Activated CD4-positive, alpha-beta memory T cell treated with anti-CD3 and anti-CD28 coated beads for 36 hours (primary cell): Measurements from ENCODE around the gene LIN28B. TPM values are rescaled to one million over a fixed set of nuclear protein-coding genes. Genes with fewer than 3 reads are reported as not detected.

Experiments
- CTCF ChIA-PET: fragments of 350-600 bp; sonication (Branson Sonifier 250); formaldehyde crosslinking; loops from one replicate; lab custom pipeline; 2021; ENCODE audit warnings: antibody characterized with exemption, inconsistent platforms; lab: Charles Lee
- POLR2A ChIA-PET: fragments of 350-600 bp; sonication (Branson Sonifier 250); formaldehyde crosslinking; loops from one replicate; lab custom pipeline; 2021; ENCODE audit warnings: antibody characterized with exemption; lab: Charles Lee
- DNase-seq: peaks from one replicate; pipeline ENCODE4 v3.0.0-alpha.2; 2020
- H3K27ac Mint-ChIP-seq: one replicate; pipeline ENCODE4 v1.8.0; 2021; ENCODE audit warnings: mixed read lengths
- H3K27me3 Mint-ChIP-seq: one replicate; pipeline ENCODE4 v1.8.0; 2021; ENCODE audit warnings: mixed read lengths
- H3K36me3 Mint-ChIP-seq: one replicate; pipeline ENCODE4 v1.8.0; 2021; ENCODE audit warnings: mixed read lengths
- H3K4me1 Mint-ChIP-seq: one replicate; pipeline ENCODE4 v1.8.0; 2021; ENCODE audit warnings: low read depth, mixed read lengths
- H3K4me3 Mint-ChIP-seq: one replicate; pipeline ENCODE4 v1.8.0; 2021; ENCODE audit warnings: mild to moderate bottlenecking, mixed read lengths
- H3K9me3 Mint-ChIP-seq: one replicate; pipeline ENCODE4 v1.8.0; 2021; ENCODE audit warnings: mixed read lengths
- intact Hi-C: fragments of 100-400 bp; cut with micrococcal nuclease; formaldehyde crosslinking; loops from one replicate; pipeline ENCODE4 v1.15.1; 2023
- total RNA-seq, 2 experiments: library from RNA; stranded (reverse); gene quantifications; one replicate each; pipeline ENCODE4 v1.2.3, GENCODE V29; 2021

Gene LIN28B
- total RNA-seq, 2 experiments from 2014 or later: not detected

DNA sequence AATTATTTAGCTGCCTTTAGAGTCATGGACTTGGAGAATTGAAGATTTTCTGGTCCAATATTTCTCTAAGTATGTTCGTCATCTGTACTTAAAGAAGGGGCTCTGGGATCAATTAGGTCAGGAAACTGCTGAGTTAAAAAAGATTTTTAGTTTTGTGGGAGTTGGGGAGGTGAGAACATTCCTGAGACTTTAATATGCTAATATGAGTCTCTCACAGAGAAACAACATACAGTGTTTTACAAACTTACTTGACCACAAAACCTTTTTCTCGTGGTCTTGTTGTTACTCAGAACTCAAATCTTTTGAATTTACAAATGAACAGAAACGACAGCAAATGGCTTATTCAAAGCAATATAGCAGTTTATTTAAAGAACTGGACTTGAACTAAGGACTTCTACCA lies 67.9 kb downstream of the LIN28B start:
- no peak for DNase-seq
- H3K9me3 Mint-ChIP-seq: no peaks in the 10 kb centered on the region
- peaks cover 14% of the 10 kb centered on the region for H3K27me3 Mint-ChIP-seq
- H3K4me1 Mint-ChIP-seq: no peaks in the 10 kb centered on the region
- H3K36me3 Mint-ChIP-seq: no peaks in the 10 kb centered on the region
- intact Hi-C loops: no loop called here
- H3K4me3 Mint-ChIP-seq: no peak overlapping the region
- CTCF ChIA-PET: no interaction called here
- no peak overlapping the region for H3K27ac Mint-ChIP-seq
- POLR2A ChIA-PET: no interaction called here

DNA sequence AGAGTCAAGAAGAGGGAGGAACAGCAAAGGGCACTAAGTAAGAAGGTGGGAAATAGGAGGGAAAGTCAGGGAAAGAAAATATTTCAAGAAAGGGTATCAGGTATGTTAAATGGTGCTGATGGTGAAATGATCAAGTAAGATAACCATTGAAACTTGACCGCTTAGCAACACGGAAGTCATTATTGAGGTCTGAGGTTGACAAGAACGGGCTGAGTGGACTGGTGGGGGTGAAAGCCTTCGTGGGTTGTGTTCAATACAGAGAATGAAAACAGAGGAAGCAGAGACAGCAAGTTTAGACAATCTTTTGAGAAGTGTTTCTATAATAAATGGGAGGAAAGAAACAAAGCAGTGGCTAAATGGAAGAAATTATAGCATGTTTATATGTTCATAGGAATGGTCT lies 72.0 kb downstream of the LIN28B start:
- H3K4me1 Mint-ChIP-seq: no peaks in the 10 kb centered on the region
- no peaks in the 10 kb centered on the region for H3K9me3 Mint-ChIP-seq
- POLR2A ChIA-PET: no interaction called here
- H3K27me3 Mint-ChIP-seq: peaks cover 2% of the 10 kb centered on the region
- intact Hi-C loops: no loop called here
- H3K4me3 Mint-ChIP-seq: no peak overlapping the region
- H3K36me3 Mint-ChIP-seq: no peaks in the 10 kb centered on the region
- CTCF ChIA-PET: no interaction called here
- no peak for DNase-seq
- no peak overlapping the region for H3K27ac Mint-ChIP-seq

DNA sequence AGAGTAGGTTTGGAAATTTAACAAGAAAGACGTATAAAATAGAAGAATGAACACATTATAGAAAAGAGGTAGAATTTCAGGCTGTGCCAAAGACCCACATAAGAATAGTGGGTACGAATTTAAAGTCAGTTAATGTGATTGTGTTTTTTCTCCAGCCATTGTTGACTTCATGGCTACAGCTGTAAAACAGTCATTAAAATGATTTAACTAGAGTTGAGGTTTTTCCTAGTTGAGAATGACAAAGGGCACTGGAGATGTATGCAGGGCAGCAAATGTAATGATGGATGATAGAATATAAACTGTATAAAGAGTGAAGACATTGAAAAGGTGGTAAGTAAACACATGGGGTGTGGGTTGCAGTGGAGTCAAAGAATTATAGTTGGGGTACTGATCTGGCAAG lies 72.7 kb downstream of the LIN28B start:
- no peak overlapping the region for H3K27ac Mint-ChIP-seq
- H3K4me1 Mint-ChIP-seq: no peaks in the 10 kb centered on the region
- ChIA-PET POLR2A (no interaction called here), CTCF (no interaction called here)
- H3K27me3 Mint-ChIP-seq: peaks cover 2% of the 10 kb centered on the region
- H3K4me3 Mint-ChIP-seq: no peak overlapping the region
- no peaks in the 10 kb centered on the region for H3K9me3 Mint-ChIP-seq
- DNase-seq: no peak
- intact Hi-C loops: no loop called here
- H3K36me3 Mint-ChIP-seq: no peaks in the 10 kb centered on the region

DNA sequence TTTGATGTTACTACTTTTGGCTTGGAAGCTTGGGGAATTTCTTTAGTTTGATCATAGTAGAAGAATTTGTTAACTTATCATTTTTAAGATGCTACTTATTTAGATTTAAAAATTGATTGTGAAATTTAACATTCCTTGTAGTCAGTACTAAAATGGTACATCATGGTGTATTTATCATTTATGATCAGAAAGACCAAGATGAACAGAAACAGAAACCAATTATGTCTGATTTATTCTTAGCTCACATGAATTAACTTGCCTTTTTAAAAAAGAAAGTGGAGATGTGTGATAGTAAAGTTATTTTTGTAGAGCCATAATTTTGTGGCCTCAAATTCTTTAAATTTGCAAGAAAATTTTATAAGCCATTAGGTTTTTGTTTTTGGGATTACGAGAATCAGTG lies 77.6 kb downstream of the LIN28B start:
- Mint-ChIP-seq H3K36me3 (no peaks in the 10 kb centered on the region), H3K9me3 (no peaks in the 10 kb centered on the region), H3K4me3 (no peak overlapping the region), H3K27ac (no peak overlapping the region), H3K4me1 (no peaks in the 10 kb centered on the region), H3K27me3 (peaks cover 2% of the 10 kb centered on the region)
- POLR2A ChIA-PET: no interaction called here
- no peak for DNase-seq
- CTCF ChIA-PET: no interaction called here
- intact Hi-C loops: no loop called here

DNA sequence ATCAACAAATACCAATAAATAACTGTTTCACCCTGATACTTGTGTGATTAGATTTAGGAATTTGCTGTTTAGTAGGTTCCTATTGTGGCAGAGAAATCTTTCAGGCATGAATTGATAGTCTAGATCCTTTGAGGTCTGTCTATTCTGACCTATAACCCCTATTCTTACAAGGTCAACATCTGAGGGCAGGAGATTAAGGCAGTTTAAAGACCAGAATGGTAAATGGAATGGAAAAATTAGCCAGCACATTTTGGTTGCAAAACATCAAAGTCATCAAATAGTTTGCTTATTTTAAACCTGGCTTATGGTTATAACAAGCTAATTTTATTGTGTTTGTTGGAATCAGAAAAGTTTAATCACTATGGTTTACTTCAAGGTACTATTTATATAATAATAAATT lies 78.4 kb downstream of the LIN28B start:
- Mint-ChIP-seq H3K9me3 (no peaks in the 10 kb centered on the region), H3K36me3 (no peaks in the 10 kb centered on the region), H3K27me3 (peaks cover 2% of the 10 kb centered on the region), H3K27ac (no peak overlapping the region), H3K4me3 (no peak overlapping the region), H3K4me1 (no peaks in the 10 kb centered on the region)
- intact Hi-C loops: no loop called here
- ChIA-PET CTCF (no interaction called here), POLR2A (no interaction called here)
- DNase-seq: no peak

DNA sequence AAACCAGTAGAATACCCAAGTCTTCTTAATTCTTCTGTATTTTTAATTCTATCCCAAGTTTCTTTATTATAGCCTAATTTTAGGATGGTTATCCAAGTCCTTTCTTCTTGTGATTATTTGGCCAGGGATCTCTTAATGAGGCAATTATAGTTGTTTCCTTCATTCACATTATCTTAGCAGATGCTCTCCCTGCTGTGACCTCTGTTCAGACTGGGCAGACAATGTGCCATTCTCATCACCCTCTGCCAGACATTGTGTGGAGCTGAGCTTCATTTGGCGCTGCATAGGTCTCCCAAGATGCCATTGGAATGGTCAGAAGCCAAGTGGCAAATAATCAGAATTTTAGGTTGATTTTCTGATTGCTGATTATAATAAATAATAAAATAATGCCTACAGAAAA lies 79.4 kb downstream of the LIN28B start:
- POLR2A ChIA-PET: no interaction called here
- H3K4me1 Mint-ChIP-seq: no peaks in the 10 kb centered on the region
- no peak for DNase-seq
- H3K9me3 Mint-ChIP-seq: no peaks in the 10 kb centered on the region
- no peak overlapping the region for H3K4me3 Mint-ChIP-seq
- CTCF ChIA-PET: no interaction called here
- no peaks in the 10 kb centered on the region for H3K36me3 Mint-ChIP-seq
- H3K27ac Mint-ChIP-seq: no peak overlapping the region
- intact Hi-C loops: no loop called here
- H3K27me3 Mint-ChIP-seq: peaks cover 2% of the 10 kb centered on the region

DNA sequence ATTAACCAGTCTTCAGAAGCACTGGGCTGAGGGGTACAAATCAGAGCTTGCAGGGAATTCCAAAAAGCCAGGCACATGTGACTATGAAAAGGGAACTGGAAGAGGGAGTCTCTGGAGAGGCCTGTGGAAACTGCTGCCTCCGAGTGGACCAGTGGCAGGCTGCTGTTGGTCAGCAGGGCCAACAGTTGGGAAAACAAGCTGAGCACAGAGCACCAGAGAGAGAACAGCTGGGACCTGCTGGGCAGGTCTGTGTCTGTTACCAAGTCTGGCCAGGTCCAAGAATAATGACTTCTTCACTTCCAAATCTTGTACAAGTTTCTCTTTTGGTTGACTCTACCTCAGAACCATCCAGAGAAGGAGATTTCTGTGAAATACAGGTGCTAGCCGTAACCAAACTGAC lies 81.4 kb downstream of the LIN28B start:
- no peak overlapping the region for H3K4me3 Mint-ChIP-seq
- ChIA-PET CTCF (interaction anchor here (1.0 kb wide), 1 partner anchor 78 kb away, joined by 3 read pairs; no protein-coding TSS in a partner anchor), POLR2A (no interaction called here)
- H3K9me3 Mint-ChIP-seq: no peaks in the 10 kb centered on the region
- no peaks in the 10 kb centered on the region for H3K36me3 Mint-ChIP-seq
- peaks cover 6% of the 10 kb centered on the region for H3K27me3 Mint-ChIP-seq
- DNase-seq: no peak
- intact Hi-C loops: no loop called here
- no peaks in the 10 kb centered on the region for H3K4me1 Mint-ChIP-seq
- H3K27ac Mint-ChIP-seq: no peak overlapping the region

DNA sequence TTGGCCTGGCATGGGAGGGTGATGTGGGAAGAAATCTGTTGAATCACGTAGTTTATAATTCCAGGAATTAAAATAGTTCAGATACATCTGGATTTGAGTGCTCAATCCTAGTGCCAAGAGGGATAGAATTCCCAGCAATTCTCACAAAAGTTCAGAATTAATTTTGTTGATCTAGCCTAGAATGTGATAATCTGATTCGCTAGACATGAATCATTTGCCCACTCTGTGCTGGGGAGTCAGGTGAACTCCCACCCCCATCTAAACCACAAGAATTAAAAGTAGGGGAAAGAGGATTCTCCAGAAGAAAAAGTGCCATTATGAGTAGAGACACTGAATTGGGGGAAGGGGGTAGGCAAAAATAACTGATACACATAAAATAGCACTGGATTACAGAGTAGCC lies 85.0 kb downstream of the LIN28B start:
- CTCF ChIA-PET: no interaction called here
- intact Hi-C loops: no loop called here
- no peak for DNase-seq
- Mint-ChIP-seq H3K4me1 (no peaks in the 10 kb centered on the region), H3K9me3 (no peaks in the 10 kb centered on the region), H3K27ac (no peak overlapping the region), H3K27me3 (peaks cover 8% of the 10 kb centered on the region), H3K36me3 (no peaks in the 10 kb centered on the region), H3K4me3 (no peak overlapping the region)
- POLR2A ChIA-PET: no interaction called here

DNA sequence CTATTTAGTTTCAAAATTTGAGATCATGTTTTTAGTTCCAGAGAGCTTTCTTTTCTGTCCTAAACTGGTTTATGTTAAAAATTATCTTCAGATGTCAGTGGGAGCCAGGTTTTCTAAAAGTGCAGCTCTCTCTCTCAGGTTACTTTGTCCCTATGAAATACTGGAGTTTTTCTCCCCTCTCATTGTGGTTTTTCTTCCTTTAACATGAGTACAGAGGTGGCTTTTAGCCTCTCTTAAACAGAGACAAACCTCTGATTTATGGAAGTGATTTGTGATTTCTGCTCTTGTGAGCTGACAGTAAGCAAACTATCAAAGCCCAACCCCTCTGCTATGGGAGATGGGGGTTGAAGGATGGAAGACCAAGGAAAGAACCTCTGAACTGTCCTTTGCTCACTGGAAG lies 85.7 kb downstream of the LIN28B start:
- Mint-ChIP-seq H3K4me1 (no peaks in the 10 kb centered on the region), H3K27me3 (peaks cover 8% of the 10 kb centered on the region), H3K36me3 (no peaks in the 10 kb centered on the region), H3K4me3 (no peak overlapping the region), H3K9me3 (no peaks in the 10 kb centered on the region), H3K27ac (no peak overlapping the region)
- ChIA-PET CTCF (no interaction called here), POLR2A (interaction anchor here (0.7 kb wide), 1 partner anchor 28 kb away, joined by 4 read pairs; no protein-coding TSS in a partner anchor)
- intact Hi-C loops: no loop called here
- no peak for DNase-seq

DNA sequence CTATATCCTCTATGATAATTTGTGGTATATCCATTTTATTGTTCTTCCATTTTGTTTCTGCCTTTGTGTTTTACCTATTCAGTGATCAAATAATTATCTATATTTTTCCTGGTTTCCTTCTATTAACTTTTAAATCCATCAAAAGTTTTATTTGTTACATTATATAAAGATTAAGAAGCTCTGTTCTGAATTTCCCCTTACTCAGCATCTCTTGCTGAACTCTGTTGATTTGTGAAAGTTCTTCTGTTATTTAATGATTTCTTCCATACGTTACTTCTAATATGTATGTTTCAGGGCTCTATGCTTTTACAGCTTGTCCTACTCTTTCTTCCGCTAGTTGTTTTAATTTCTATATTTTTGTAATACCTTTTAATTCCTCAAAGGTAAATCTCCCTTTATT lies 87.1 kb downstream of the LIN28B start:
- no peaks in the 10 kb centered on the region for H3K9me3 Mint-ChIP-seq
- H3K4me3 Mint-ChIP-seq: no peak overlapping the region
- H3K27me3 Mint-ChIP-seq: peaks cover 8% of the 10 kb centered on the region
- ChIA-PET CTCF (interaction anchor here (0.6 kb wide), 1 partner anchor 30 kb away, joined by 3 read pairs; no protein-coding TSS in a partner anchor), POLR2A (no interaction called here)
- no peaks in the 10 kb centered on the region for H3K36me3 Mint-ChIP-seq
- intact Hi-C loops: no loop called here
- no peaks in the 10 kb centered on the region for H3K4me1 Mint-ChIP-seq
- DNase-seq: no peak
- no peak overlapping the region for H3K27ac Mint-ChIP-seq

DNA sequence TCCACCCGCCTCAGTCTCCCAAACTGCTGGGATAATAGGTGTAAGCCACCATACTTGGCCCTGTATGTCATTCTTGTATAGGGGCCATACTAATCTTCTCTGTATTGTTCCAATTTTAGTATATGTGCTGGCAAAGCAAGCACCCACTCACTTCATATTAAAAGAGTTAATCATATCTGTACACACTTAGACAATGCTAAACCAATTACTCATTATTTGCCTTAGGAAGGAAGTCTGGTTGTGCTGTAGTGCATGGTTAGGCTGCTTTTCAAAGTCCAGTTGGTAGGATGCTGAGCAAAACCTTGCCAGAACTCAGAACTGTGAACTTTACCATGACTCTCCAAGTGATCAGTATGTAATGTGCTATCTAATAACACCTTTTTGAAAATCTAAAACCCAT lies 88.6 kb downstream of the LIN28B start:
- CTCF ChIA-PET: interaction anchor here (0.6 kb wide), 1 partner anchor 562 kb away, joined by 3 read pairs; no protein-coding TSS in a partner anchor
- DNase-seq: no peak
- Mint-ChIP-seq H3K27me3 (peaks cover 8% of the 10 kb centered on the region), H3K27ac (no peak overlapping the region), H3K4me1 (no peaks in the 10 kb centered on the region), H3K4me3 (no peak overlapping the region), H3K36me3 (no peaks in the 10 kb centered on the region), H3K9me3 (no peaks in the 10 kb centered on the region)
- POLR2A ChIA-PET: no interaction called here
- intact Hi-C loops: no loop called here

DNA sequence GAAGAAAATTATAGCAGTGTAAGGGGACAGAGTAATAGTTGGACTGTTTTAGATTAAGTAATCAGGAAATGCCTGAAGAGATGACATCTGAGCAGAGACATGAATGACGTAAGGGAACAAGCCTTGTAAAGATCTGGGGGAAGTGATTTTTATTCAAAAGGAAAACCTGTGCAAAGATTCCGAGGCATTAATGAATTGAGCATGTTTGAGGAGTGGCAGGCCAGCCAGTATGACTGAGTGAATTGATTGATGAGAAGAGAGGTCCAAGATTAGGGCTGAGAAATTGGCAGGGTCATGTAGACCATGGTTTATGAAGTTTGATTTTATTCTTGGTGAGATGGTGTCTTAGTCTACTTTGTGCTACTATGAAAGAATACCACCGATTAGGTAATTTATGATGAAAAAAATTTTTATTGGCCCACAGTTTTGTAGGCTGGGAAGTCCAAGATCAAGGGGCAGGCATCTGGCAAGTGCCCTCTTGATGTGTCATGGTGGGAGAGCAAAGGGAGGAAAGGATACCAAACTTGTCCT lies 95.1 kb downstream of the LIN28B start:
- intact Hi-C loops: loop anchor here (2.0 kb wide), 1 partner anchor 75 kb away; no protein-coding TSS in a partner anchor
- Mint-ChIP-seq H3K27me3 (peaks cover 6% of the 10 kb centered on the region), H3K27ac (no peak overlapping the region), H3K4me1 (no peaks in the 10 kb centered on the region), H3K9me3 (no peaks in the 10 kb centered on the region), H3K4me3 (no peak overlapping the region), H3K36me3 (no peaks in the 10 kb centered on the region)
- ChIA-PET CTCF (no interaction called here), POLR2A (no interaction called here)
- DNase-seq: no peak

DNA sequence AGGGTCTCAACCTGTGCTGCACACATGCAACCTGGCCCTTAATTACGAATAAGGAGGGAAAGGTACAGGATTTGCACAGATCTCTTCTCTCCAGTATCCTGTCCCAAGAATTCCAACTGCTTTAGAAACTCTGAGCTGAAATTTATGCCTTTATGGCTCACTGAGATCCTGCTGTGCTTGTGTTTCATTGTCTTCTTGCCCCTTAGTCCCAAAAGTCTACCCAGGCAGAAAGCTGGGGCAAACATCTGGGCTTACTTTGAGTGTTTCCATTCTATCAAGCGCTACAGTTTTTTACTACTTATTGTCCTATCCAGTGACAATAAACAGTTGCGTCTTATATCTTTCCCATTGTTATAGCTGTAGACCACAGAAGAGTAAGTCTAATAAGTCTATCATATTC lies 99.7 kb downstream of the LIN28B start:
- intact Hi-C loops: no loop called here
- Mint-ChIP-seq H3K27ac (no peak overlapping the region), H3K9me3 (no peaks in the 10 kb centered on the region), H3K4me1 (no peaks in the 10 kb centered on the region), H3K4me3 (no peak overlapping the region), H3K36me3 (no peaks in the 10 kb centered on the region), H3K27me3 (peaks cover 21% of the 10 kb centered on the region)
- POLR2A ChIA-PET: no interaction called here
- no peak for DNase-seq
- CTCF ChIA-PET: no interaction called here
